ENCODE data around the gene COG2. TPM values are rescaled to one million over a fixed set of nuclear protein-coding genes. Genes with fewer than 3 reads are reported as not detected.

COG2 gene
- total RNA-seq, 1 donor from 2014 or later, result 25.9 TPM

- no peak for FAIRE-seq
- no peaks in the 10 kb centered on the region for H3K9me3 ChIP-seq (ENCODE audit: insufficient read depth, low read depth, low read length)
- H3K27me3 Mint-ChIP-seq (ENCODE audit: low read depth, unreplicated experiment), result no peaks in the 10 kb centered on the region
- no peaks in the 10 kb centered on the region for H3K4me1 ChIP-seq (ENCODE audit: insufficient read depth, low read length)
- H3K27me3 ChIP-seq (ENCODE audit: insufficient read depth, low read length), result no peaks in the 10 kb centered on the region
- no peak overlapping the region for H3K4me3 Mint-ChIP-seq (ENCODE audit: unreplicated experiment)
- H3K9ac ChIP-seq (ENCODE audit: low read length), result no peak overlapping the region
- no peaks in the 10 kb centered on the region for H4K20me1 ChIP-seq (ENCODE audit: insufficient read depth, low read length)
- H3K27ac ChIP-seq (ENCODE audit: low read depth, low read length), result no peak overlapping the region
- peaks cover 21% of the 10 kb centered on the region for H3K36me3 Mint-ChIP-seq (ENCODE audit: low read depth, unreplicated experiment)
- H3K4me2 ChIP-seq (ENCODE audit: low read length), result no peak overlapping the region
- H3K4me1 Mint-ChIP-seq (ENCODE audit: low read depth, unreplicated experiment), result no peaks in the 10 kb centered on the region
- H3K36me3 ChIP-seq (ENCODE audit: insufficient read depth, low read length), result peaks cover 25% of the 10 kb centered on the region
- H3K9me3 Mint-ChIP-seq (ENCODE audit: unreplicated experiment), result no peaks in the 10 kb centered on the region
- no peak for TF ChIP-seq EZH2 (IDR thresholded peaks at IDR 0.05; ENCODE audit: insufficient read depth, low read length)
- TF ChIP-seq, protein P1, sequence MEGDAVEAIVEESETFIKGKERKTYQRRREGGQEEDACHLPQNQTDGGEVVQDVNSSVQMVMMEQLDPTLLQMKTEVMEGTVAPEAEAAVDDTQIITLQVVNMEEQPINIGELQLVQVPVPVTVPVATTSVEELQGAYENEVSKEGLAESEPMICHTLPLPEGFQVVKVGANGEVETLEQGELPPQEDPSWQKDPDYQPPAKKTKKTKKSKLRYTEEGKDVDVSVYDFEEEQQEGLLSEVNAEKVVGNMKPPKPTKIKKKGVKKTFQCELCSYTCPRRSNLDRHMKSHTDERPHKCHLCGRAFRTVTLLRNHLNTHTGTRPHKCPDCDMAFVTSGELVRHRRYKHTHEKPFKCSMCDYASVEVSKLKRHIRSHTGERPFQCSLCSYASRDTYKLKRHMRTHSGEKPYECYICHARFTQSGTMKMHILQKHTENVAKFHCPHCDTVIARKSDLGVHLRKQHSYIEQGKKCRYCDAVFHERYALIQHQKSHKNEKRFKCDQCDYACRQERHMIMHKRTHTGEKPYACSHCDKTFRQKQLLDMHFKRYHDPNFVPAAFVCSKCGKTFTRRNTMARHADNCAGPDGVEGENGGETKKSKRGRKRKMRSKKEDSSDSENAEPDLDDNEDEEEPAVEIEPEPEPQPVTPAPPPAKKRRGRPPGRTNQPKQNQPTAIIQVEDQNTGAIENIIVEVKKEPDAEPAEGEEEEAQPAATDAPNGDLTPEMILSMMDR (IDR thresholded peaks at IDR 0.05; ENCODE audit: insufficient read depth, low read depth, low read length), result no peak
- H3K79me2 ChIP-seq (ENCODE audit: insufficient read depth, low read length), result no peaks in the 10 kb centered on the region
- no peak overlapping the region for H3K27ac Mint-ChIP-seq (ENCODE audit: unreplicated experiment)
- DNase-seq (ENCODE audit: low read depth), result no peak
- no peak overlapping the region for H3K4me3 ChIP-seq (ENCODE audit: insufficient read depth, low read depth, low read length)
- no peak overlapping the region for H2AFZ ChIP-seq (ENCODE audit: low read depth, low read length)
Observed at GRCh38 chr1:230669543-230669942, 27.3 kb downstream of the COG2 start.

- no peaks in the 10 kb centered on the region for H3K4me1 Mint-ChIP-seq (ENCODE audit: low read depth, unreplicated experiment)
- Histone ChIP-seq H3K79me2 (ENCODE audit: insufficient read depth, low read length) (no peaks in the 10 kb centered on the region), H4K20me1 (ENCODE audit: insufficient read depth, low read length) (no peaks in the 10 kb centered on the region), H3K4me2 (ENCODE audit: low read length) (no peak overlapping the region), H3K36me3 (ENCODE audit: insufficient read depth, low read length) (peaks cover 15% of the 10 kb centered on the region), H3K4me3 (ENCODE audit: insufficient read depth, low read depth, low read length) (no peak overlapping the region), H3K27ac (ENCODE audit: low read depth, low read length) (no peak overlapping the region), H3K9ac (ENCODE audit: low read length) (no peak overlapping the region), H3K4me1 (ENCODE audit: insufficient read depth, low read length) (no peaks in the 10 kb centered on the region), H3K27me3 (ENCODE audit: insufficient read depth, low read length) (no peaks in the 10 kb centered on the region), H2AFZ (ENCODE audit: low read depth, low read length) (no peak overlapping the region), H3K9me3 (ENCODE audit: insufficient read depth, low read depth, low read length) (no peaks in the 10 kb centered on the region)
- H3K27ac Mint-ChIP-seq (ENCODE audit: unreplicated experiment), result no peak overlapping the region
- no peaks in the 10 kb centered on the region for H3K9me3 Mint-ChIP-seq (ENCODE audit: unreplicated experiment)
- no peak for DNase-seq (ENCODE audit: low read depth)
- FAIRE-seq, result no peak
- H3K27me3 Mint-ChIP-seq (ENCODE audit: low read depth, unreplicated experiment), result no peaks in the 10 kb centered on the region
- H3K36me3 Mint-ChIP-seq (ENCODE audit: low read depth, unreplicated experiment), result peaks cover 29% of the 10 kb centered on the region
- no peak overlapping the region for H3K4me3 Mint-ChIP-seq (ENCODE audit: unreplicated experiment)
- TF ChIP-seq, protein P1 (IDR thresholded peaks at IDR 0.05; ENCODE audit: insufficient read depth, low read depth, low read length), result no peak
- TF ChIP-seq EZH2 (IDR thresholded peaks at IDR 0.05; ENCODE audit: insufficient read depth, low read length), result no peak
Observed at GRCh38 chr1:230674581-230674980, 32.3 kb downstream of the COG2 start.

DNA sequence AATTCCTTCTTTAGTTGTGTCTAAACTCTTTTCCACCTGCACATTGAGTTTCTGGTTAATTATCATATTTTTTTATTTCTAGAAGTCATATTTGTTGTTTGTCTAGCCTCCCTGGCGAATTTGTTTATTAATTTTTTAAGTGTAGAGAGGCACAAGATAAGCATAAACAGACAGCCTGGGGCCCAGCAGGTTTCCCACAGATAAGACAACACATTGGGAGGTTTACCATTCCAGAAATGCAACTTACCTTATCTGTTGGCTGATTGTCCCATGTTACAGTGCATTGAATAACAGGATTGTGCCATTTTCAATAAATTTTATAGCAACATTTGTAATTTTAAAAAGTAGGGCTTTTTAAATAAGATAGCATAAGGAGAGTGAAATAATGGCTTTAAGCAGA, 34.9 kb downstream of the COG2 start:
- no peak for DNase-seq (ENCODE audit: low read depth)
- Mint-ChIP-seq H3K4me1 (ENCODE audit: low read depth, unreplicated experiment) (peaks cover 11% of the 10 kb centered on the region), H3K36me3 (ENCODE audit: low read depth, unreplicated experiment) (peaks cover 29% of the 10 kb centered on the region), H3K4me3 (ENCODE audit: unreplicated experiment) (no peak overlapping the region), H3K27ac (ENCODE audit: unreplicated experiment) (no peak overlapping the region), H3K9me3 (ENCODE audit: unreplicated experiment) (no peaks in the 10 kb centered on the region), H3K27me3 (ENCODE audit: low read depth, unreplicated experiment) (no peaks in the 10 kb centered on the region)
- H3K36me3 ChIP-seq (ENCODE audit: insufficient read depth, low read length), result peaks cover 15% of the 10 kb centered on the region
- no peak overlapping the region for H3K9ac ChIP-seq (ENCODE audit: low read length)
- no peaks in the 10 kb centered on the region for H3K27me3 ChIP-seq (ENCODE audit: insufficient read depth, low read length)
- H3K4me1 ChIP-seq (ENCODE audit: insufficient read depth, low read length), result peaks cover 9% of the 10 kb centered on the region
- TF ChIP-seq, protein P1 (IDR thresholded peaks at IDR 0.05; ENCODE audit: insufficient read depth, low read depth, low read length), result no peak
- no peak for TF ChIP-seq EZH2 (IDR thresholded peaks at IDR 0.05; ENCODE audit: insufficient read depth, low read length)
- no peak overlapping the region for H3K4me3 ChIP-seq (ENCODE audit: insufficient read depth, low read depth, low read length)
- no peak overlapping the region for H3K27ac ChIP-seq (ENCODE audit: low read depth, low read length)
- H4K20me1 ChIP-seq (ENCODE audit: insufficient read depth, low read length), result no peaks in the 10 kb centered on the region
- H3K4me2 ChIP-seq (ENCODE audit: low read length), result no peak overlapping the region
- no peaks in the 10 kb centered on the region for H3K79me2 ChIP-seq (ENCODE audit: insufficient read depth, low read length)
- no peak overlapping the region for H2AFZ ChIP-seq (ENCODE audit: low read depth, low read length)
- no peaks in the 10 kb centered on the region for H3K9me3 ChIP-seq (ENCODE audit: insufficient read depth, low read depth, low read length)
- FAIRE-seq, result no peak

Measured in astrocyte (in vitro differentiated cells and primary cell).